ENCODE results near the gene LONP2.

Gene LONP2

GRCh38 chr16:48354877-48355855 lies 111.1 kb downstream of the LONP2 start:
- no peak for TF ChIP-seq CTCF (IDR thresholded peaks at IDR 0.05; ENCODE audit: extremely low read depth, insufficient read depth, missing control alignments)
- no peak for DNase-seq (ENCODE audit: low spot score)
- in situ Hi-C loops (cut with MboI; ENCODE audit: low pct_unique_long_range_greater_than_20kb, low sequenced_read_pairs, unreplicated experiment), result loop anchor here (10.0 kb wide), 2 partner anchors 170 to 270 kb away; no protein-coding TSS in a partner anchor

GRCh38 chr16:48356633-48357376 lies 112.7 kb downstream of the LONP2 start:
- no peak for DNase-seq (ENCODE audit: low spot score)
- TF ChIP-seq CTCF (IDR thresholded peaks at IDR 0.05; ENCODE audit: extremely low read depth, insufficient read depth, missing control alignments), result no peak
- in situ Hi-C loops (cut with MboI; ENCODE audit: low pct_unique_long_range_greater_than_20kb, low sequenced_read_pairs, unreplicated experiment), result loop anchor here (10.0 kb wide), 2 partner anchors 168 to 268 kb away; no protein-coding TSS in a partner anchor

GRCh38 chr16:48358419-48358818 lies 114.3 kb downstream of the LONP2 start:
- DNase-seq (ENCODE audit: low spot score), result no peak
- in situ Hi-C loops (cut with MboI; ENCODE audit: low pct_unique_long_range_greater_than_20kb, low sequenced_read_pairs, unreplicated experiment), result loop anchor here (10.0 kb wide), 2 partner anchors 166 to 266 kb away; no protein-coding TSS in a partner anchor
- no peak for TF ChIP-seq CTCF (IDR thresholded peaks at IDR 0.05; ENCODE audit: extremely low read depth, insufficient read depth, missing control alignments)

DNA sequence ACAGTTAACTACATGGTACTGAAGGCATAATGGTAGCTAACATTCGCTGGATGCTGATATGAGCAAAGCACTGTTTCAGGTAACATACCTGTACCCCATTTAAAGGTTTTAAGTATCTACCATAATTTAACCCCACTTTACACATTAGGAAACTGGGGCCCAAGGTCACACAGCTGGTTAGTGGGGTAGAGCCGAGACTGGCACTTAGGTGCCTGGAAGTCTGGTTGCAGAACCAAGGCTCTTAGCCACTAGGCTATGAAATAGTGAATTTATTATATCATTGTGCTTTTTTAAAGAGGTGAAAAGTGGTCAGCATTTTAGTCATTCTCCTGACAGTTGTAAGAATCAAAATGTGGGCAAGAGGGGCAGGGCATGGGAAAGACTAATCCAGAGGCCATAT lies 115.9 kb downstream of the LONP2 start:
- DNase-seq (ENCODE audit: low spot score), result no peak
- no peak for TF ChIP-seq CTCF (IDR thresholded peaks at IDR 0.05; ENCODE audit: extremely low read depth, insufficient read depth, missing control alignments)
- in situ Hi-C loops (cut with MboI; ENCODE audit: low pct_unique_long_range_greater_than_20kb, low sequenced_read_pairs, unreplicated experiment), result loop anchor here (10.0 kb wide), 2 partner anchors 165 to 265 kb away; no protein-coding TSS in a partner anchor

DNA sequence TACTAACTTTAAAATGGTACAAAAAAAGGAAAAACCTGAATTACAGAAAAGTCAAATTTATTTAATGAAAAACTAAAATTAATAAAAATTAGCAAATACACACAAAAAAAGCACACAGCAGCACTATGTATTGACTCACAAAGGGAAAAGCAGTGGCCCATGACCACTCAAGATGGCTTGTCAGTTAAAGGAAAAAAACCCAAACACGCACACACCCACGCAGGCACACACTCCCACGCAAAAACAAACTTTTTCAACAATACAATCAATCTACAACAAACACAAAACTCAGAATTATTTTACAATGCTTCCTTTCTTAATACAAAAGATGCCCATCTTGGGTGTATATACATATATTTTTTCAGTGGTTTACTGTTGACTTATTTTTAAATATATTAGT lies 116.9 kb downstream of the LONP2 start:
- in situ Hi-C loops (cut with MboI; ENCODE audit: low pct_unique_long_range_greater_than_20kb, low sequenced_read_pairs, unreplicated experiment), result no loop called here
- no peak for TF ChIP-seq CTCF (IDR thresholded peaks at IDR 0.05; ENCODE audit: extremely low read depth, insufficient read depth, missing control alignments)
- DNase-seq (ENCODE audit: low spot score), result peak; percentile 37

GRCh38 chr16:48361540-48362144 lies 117.5 kb downstream of the LONP2 start:
- in situ Hi-C loops (cut with MboI; ENCODE audit: low pct_unique_long_range_greater_than_20kb, low sequenced_read_pairs, unreplicated experiment), result no loop called here
- DNase-seq (ENCODE audit: low spot score), result no peak
- TF ChIP-seq CTCF (IDR thresholded peaks at IDR 0.05; ENCODE audit: extremely low read depth, insufficient read depth, missing control alignments), result no peak
